HL-60/S4 treated with phorbol 12-myristate 13-acetate at 8.2 ng/mL for 4 days and 3 days (cell line): Measurements from ENCODE around the gene PLPPR1.
"Not testable (repeated sequence)": the region's sequence is repeated elsewhere in the genome, so short reads cannot be mapped to it uniquely, and the experiment has no call there.

ENCODE experiments used
- in situ Hi-C: fragments of 300-500 bp; cut with MboI; formaldehyde crosslinking; loops from 2 replicates; pipeline ENCODE4 v1.15.0; 2022; ENCODE audit warnings: low sequenced_read_pairs

Gene PLPPR1

GRCh38 chr9:101028346-101029314 lies at the start of gene PLPPR1:
PLPPR1 (plus strand) TSS chr9:101028727.
- in situ Hi-C loops: no loop called here

DNA sequence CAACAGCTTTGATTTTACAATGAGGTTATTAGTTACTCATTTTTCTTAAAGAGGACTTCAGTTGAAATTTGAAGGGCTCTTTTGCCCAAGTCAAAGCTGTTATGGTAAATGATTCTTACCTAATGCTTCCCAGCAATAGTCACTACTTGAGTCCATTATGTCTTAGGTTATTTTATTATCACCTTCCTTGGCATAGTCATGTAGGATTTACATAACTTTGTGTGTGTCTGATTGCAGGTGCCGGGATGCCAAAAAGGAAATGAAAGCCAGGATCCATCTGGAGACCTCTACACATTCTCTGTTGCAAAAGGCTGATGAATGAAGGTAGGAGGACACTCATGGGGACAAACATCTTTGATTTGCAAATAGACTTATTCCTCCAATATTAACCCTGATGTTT lies 38.8 kb upstream of the PLPPR1 start:
- in situ Hi-C loops: no loop called here

- in situ Hi-C loops: no loop called here
Observed at GRCh38 chr9:100990605-100991381, 37.7 kb upstream of the PLPPR1 start.

DNA sequence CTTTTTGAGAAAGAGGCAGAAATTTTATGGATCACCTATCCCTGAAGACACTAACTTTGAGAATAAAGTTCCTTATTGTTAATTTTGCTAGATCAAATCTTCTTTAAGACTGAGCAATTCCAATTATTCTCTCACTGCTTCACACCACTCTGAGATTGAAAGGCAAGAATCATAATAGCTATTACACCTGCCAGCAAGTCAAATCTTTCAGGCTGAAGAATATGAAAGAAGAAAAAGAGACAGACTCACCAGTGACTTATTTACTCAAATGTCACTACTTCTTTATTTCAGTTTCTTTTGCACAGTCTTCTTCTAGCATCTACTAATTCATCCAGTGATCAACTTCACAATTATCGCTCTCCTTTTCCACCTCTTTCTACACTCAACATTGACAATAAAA lies 35.9 kb upstream of the PLPPR1 start:
- in situ Hi-C loops: no loop called here

DNA sequence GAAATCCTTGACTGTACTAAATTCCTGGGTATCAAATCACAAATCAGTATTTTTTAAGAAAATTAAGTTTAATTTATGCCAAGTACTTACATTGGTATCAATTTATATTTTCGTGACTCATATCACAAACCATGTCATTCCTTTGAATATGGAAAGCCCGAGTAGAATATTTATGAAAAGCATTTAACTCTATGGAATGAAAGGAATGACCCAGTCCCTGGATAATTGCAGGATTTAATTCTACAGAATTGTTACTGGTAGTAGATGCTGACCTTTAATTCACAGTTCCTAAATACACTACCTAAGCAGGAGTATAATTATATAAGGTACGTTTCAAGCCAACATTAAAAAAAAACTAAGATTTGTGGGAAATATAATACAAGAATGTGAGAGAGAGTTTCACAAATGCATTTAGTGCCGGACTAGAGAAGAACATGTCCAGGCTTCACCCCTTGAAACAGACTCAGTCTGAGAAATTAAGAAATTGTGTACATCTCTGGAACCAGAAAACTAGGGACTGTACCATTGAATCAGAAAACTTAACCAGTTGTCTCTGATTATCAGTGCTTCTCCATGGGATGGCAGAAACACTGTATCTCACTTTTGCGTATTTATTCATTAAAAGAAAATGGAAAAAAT lies 28.5 kb upstream of the PLPPR1 start:
- in situ Hi-C loops: no loop called here

GRCh38 chr9:101005246-101005645 lies 23.3 kb upstream of the PLPPR1 start:
- in situ Hi-C loops: no loop called here

- in situ Hi-C loops: no loop called here
Observed at GRCh38 chr9:101014566-101014965, 14.0 kb upstream of the PLPPR1 start.

DNA sequence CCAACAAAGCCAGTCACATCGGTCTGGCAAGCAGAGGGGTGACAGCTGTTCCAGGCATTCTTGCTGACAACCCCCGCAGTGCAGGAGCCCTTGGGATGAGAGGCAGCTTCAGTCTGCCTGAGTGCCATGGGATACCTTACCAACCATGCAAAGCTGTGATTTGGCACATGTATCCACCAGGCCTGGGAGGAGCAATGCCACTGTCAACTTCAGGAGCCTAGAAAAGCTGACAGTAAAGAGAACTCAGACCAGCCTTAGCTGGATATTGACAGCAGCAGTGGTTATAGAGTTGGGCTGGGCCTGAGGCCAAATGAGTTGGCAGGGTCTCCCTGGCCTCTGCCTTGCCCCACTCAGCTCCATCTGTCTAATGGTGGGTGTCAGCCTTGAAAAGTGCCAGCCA lies 10.1 kb upstream of the PLPPR1 start:
- in situ Hi-C loops: no loop called here

GRCh38 chr9:101022704-101023103 lies 5.8 kb upstream of the PLPPR1 start:
- in situ Hi-C loops: no loop called here

GRCh38 chr9:101025940-101026339 lies 2.6 kb upstream of the PLPPR1 start:
- in situ Hi-C loops: no loop called here

- in situ Hi-C loops: no loop called here
Observed at GRCh38 chr9:101026824-101027223, 1.7 kb upstream of the PLPPR1 start.

DNA sequence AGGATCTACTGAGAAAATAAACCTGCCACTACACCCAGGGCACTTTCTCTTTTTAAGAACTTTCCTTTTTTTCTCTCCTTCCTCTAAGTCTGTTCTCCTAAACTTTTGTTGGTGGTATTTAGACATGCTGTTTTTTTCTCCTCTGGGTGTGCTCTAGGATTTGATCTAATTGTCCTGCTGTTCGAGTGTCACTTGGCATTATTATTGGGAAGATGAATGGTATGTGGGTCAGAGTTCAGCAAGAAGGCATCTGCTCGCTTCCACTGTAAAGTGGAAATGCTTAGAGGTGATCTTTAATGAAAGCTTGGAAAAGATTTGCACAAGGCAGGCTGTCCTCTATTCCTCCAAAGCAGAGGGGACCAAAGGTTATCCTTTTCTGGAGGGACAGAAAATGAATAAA lies 1.3 kb upstream of the PLPPR1 start:
- in situ Hi-C loops: no loop called here

DNA sequence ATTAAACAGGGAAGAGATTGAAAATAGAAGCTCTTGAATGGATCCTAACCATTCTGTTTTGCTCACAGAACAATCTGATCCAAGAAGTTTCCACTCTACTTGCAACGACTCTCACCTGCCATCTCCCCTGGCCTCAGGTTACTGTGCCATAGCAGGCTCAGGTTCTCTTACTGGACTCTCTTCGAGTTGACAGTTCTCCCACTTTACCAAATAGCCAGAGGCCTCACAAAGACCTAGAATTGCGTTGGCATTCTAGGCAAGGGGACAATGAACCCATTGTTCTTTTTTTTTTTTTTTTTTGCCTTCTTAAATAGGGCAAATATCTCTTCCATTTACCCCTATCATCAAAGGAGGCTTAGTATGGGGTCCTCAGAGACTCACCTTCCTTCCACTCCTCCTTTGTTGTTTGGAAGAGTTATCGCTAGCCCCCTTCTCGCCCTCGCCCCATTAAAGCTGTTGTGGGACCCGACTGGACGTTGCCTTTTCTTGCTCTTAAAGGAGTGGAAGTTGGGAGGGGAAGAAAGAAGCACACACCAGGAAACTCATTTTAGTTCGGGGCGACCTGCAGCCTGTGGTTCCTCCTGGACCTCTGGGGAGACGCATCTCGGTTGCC lies 688 bp upstream of the PLPPR1 start:
- in situ Hi-C loops: no loop called here

DNA sequence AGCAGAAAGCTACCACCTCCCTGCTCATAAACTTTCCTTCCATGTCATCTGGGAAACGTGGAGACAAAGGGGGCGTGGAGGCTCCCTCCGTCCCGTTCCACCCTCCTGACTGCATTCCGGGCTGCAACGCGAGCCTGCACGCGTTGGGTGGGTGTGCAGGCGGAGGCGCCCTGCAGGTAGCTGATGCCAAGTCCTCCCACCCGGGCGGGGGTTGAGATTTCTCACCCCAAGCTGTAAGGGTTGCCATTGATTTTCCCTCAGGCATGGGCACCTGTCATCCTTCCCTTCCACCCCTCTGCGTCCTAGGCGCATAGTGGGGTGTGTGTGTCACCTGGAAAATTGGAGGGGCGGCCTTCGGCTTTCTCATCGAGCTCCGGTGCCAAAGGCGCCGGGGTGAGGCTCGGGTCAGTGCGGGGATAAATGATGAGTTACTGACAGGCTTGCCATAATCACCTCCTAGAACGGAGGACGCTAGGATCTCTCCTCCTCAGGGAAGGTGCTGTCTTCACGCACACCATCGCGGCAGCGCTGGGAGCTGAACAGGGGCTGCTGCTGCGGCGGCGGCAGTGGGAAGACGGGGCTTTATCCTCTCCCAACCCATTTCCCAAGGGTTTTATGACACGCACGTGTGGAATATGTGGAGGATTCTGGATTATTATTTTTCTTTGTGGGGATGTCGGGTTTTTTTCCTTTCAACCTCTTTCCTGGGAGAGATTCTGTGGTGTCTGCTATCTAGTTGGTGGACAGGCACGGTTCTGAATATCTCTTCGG lies 973 bp downstream of the PLPPR1 start:
- in situ Hi-C loops: no loop called here

GRCh38 chr9:101030086-101030391 lies 1.5 kb downstream of the PLPPR1 start:
- in situ Hi-C loops: no loop called here

DNA sequence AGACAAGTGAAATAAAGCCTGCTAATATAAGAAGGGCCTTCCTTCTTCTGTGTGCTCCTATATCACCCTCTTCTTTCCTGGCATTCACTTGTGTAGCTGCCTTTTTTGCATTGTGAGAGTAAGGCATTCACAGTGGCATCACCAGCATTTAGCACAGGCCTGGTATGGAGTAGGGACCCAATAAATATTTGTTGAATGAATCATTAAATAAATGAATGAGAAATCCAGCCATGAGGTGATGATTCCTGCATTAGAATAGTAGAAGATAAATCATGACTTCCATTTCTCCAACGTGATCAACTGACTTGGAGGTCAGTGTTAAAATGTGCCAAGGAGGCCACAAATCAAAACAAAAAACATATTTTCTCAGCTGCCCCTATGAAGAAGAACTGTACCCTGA lies 3.9 kb downstream of the PLPPR1 start:
- in situ Hi-C loops: no loop called here

DNA sequence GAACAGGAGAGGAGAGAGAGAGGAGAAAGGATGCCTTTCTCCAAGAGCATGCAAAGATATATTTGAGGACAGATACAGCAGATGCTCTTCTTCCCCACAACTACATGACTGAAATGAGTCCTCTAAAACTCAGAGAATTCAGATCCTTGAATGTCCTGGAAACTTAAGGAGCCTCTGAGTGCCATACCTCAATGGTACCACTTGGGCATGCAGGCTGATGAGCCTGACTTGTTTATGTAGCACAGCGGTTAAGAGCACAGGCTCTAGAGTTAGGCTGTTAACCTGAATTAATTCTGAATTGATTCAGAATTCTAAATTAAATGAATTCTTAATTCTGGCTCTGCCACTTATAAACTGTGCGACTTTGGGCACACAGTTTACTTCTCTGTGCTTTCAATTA lies 5.7 kb downstream of the PLPPR1 start:
- in situ Hi-C loops: no loop called here

DNA sequence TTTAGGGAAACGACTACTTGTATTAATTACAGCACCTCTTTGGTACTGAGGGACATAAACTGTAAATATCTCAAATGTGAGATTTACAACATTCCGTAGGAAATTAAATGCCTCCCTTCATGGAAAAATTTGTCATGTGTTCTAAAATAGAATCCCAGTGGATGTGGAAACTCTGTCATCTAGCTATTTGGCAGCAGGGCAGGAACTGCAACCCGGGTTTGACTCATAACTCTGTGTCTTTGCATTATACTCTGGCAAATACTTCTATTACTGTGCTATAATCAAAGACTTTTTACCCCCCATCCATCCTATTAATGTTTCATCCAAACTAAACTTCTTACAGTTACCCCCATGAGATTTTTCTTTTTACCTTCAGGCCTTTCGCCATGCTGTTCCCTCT lies 6.6 kb downstream of the PLPPR1 start:
- in situ Hi-C loops: no loop called here

GRCh38 chr9:101037430-101037829 lies 8.9 kb downstream of the PLPPR1 start:
- in situ Hi-C loops: no loop called here

GRCh38 chr9:101038488-101038887 lies 10.0 kb downstream of the PLPPR1 start:
- in situ Hi-C loops: no loop called here

DNA sequence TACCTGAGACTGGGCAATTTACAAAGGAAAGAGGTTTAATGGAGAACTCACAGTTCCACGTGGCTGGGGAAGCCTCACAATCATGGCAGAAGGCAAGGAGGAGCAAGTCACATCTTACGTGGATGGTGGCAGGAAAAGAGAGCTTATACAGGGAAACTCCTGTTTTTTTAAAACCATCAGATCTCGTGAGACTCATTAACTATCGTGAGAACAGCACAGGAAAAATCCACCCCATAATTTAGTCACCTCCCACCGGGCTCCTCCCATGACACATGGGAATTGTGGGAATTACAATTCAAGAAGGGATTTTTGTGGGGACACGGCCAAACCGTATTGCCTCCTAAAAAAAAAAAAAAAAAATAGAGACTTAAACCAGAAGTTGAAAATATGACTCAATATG lies 11.1 kb downstream of the PLPPR1 start:
- in situ Hi-C loops: not testable (repeated sequence)
